ENCODE results near the gene CEP162. TPM values are rescaled to one million over a fixed set of nuclear protein-coding genes. Genes with fewer than 3 reads are reported as not detected.
"Not testable (repeated sequence)": the region's sequence is repeated elsewhere in the genome, so short reads cannot be mapped to it uniquely, and the experiment has no call there.

Gene CEP162
- polyA plus RNA-seq, 1 donor, result 9.4 TPM

DNA sequence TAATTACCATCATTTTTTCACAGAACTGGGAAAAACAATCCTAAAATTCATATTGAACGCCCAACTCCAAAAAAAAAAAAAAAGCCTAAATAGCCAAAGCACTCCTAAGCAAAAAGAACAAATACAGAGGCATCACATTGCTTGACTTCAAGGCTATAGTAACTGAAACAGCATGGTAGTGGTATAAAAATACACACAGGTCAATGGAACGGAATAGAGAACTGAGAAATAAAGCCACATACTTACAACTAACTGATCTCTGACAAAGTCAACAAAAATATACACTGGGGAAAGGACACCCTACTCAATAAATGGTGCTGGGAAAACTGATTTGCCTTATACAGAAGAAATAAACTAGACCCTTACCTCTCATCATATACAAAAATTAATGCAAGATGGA, 104.3 kb downstream of the CEP162 start:
- WGBS (ENCODE audit: insufficient coverage, low lambda C conversion rate), result 100% methylated on average over 1 of the region's 2 CpGs
- no peak for DNase-seq
- H3K36me3 ChIP-seq (ENCODE audit: control insufficient read depth, insufficient read depth, low read length), result peaks cover 5% of the 10 kb centered on the region
- no peaks in the 10 kb centered on the region for H3K27me3 ChIP-seq (ENCODE audit: control insufficient read depth, insufficient read depth, low read length)
- H3K4me3 ChIP-seq (ENCODE audit: low read length), result no peak overlapping the region
- H3K27ac ChIP-seq (ENCODE audit: low read length), result no peak overlapping the region
- H3K4me1 ChIP-seq (ENCODE audit: control insufficient read depth, insufficient read depth, low read length), result no peaks in the 10 kb centered on the region
- H3K9me3 ChIP-seq (ENCODE audit: control insufficient read depth, low read depth, low read length), result no peaks in the 10 kb centered on the region

DNA sequence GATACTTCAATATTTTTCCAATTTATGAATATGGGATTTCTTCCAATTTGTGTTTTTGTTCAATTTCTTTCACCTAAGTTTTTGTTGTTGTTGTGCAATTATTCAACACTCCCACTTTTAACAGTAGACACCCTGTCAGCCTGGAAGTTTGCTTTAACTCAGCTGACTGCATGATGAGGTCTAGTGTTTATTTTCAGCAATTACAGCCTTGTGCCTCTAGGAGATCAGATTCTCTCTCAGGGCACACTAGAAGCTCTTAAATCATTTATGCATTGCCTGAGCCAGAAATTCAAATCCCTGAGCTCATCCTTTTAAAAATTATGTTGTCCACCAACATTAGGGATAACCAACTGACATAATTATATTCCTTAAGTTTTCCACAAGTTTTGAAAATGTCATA, 108.2 kb downstream of the CEP162 start:
- Histone ChIP-seq H3K4me3 (ENCODE audit: low read length) (no peak overlapping the region), H3K9me3 (ENCODE audit: control insufficient read depth, low read depth, low read length) (no peaks in the 10 kb centered on the region), H3K27me3 (ENCODE audit: control insufficient read depth, insufficient read depth, low read length) (no peaks in the 10 kb centered on the region), H3K36me3 (ENCODE audit: control insufficient read depth, insufficient read depth, low read length) (peaks cover under 1% of the 10 kb centered on the region), H3K27ac (ENCODE audit: low read length) (no peak overlapping the region), H3K4me1 (ENCODE audit: control insufficient read depth, insufficient read depth, low read length) (no peaks in the 10 kb centered on the region)
- DNase-seq, result no peak

DNA sequence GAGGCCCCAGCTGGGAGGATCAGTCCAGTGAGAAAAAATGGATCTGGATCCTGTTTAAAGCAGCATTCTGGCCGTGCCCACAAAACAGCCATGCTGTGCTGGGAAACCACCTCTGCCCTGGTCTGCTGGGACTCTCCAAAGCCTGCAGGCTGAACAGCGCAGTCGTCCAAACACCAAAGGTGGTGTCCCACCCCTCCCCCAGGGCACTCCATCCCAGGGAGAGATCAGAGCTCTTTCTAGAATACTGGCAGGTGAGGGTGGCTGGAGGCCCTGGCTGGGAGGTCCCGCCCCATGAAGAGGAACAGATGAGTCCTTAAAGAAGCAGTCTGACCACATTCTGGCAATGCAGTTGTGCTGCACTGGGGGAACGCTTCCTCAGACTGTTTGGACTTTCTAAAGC, 109.3 kb downstream of the CEP162 start:
- Histone ChIP-seq H3K36me3 (ENCODE audit: control insufficient read depth, insufficient read depth, low read length) (no peaks in the 10 kb centered on the region), H3K4me3 (ENCODE audit: low read length) (no peak overlapping the region), H3K4me1 (ENCODE audit: control insufficient read depth, insufficient read depth, low read length) (no peaks in the 10 kb centered on the region), H3K27ac (ENCODE audit: low read length) (no peak overlapping the region), H3K9me3 (ENCODE audit: control insufficient read depth, low read depth, low read length) (no peaks in the 10 kb centered on the region), H3K27me3 (ENCODE audit: control insufficient read depth, insufficient read depth, low read length) (no peaks in the 10 kb centered on the region)
- DNase-seq, result no peak
- WGBS (ENCODE audit: insufficient coverage, low lambda C conversion rate), result no CpG with 5 or more reads among the region's 5 CpGs

DNA sequence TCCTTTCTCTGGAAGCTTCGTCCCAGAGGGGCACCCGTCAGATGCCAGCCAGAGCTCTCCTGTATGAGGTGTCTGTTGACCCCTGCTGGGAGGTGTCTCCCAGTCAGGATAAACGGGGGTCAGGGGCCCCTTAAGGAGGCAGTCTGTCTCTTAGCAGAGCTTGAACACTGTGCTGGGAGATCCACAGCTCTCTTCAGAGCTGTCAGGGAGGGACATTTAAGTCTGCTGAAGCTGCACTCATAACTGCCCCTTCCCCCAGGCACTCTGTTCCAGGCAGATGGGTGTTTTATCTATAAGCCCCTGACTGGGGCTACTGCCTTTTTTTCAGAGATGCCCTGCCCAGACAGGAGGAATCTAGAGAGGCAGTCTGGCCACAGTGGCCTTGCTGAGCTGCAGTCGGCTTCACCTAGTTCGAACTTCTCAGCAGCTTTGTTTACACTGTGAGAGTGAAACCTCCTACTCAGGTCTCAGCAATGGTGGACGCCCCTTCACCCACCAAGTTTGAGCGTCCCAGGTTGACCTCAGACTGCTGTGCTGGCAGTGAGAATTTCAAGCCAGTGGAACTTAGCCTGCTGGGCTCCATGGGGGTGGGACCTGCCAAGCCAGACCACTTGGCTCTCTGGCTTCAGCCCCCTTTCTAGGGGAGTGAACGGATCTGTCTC, 112.4 kb downstream of the CEP162 start:
- H3K9me3 ChIP-seq (ENCODE audit: control insufficient read depth, low read depth, low read length); H3K4me3 ChIP-seq (ENCODE audit: low read length); H3K36me3 ChIP-seq (ENCODE audit: control insufficient read depth, insufficient read depth, low read length); DNase-seq; H3K27me3 ChIP-seq (ENCODE audit: control insufficient read depth, insufficient read depth, low read length); H3K27ac ChIP-seq (ENCODE audit: low read length); H3K4me1 ChIP-seq (ENCODE audit: control insufficient read depth, insufficient read depth, low read length): not testable (repeated sequence)
- WGBS (ENCODE audit: insufficient coverage, low lambda C conversion rate), result no CpG with 5 or more reads among the region's 8 CpGs

DNA sequence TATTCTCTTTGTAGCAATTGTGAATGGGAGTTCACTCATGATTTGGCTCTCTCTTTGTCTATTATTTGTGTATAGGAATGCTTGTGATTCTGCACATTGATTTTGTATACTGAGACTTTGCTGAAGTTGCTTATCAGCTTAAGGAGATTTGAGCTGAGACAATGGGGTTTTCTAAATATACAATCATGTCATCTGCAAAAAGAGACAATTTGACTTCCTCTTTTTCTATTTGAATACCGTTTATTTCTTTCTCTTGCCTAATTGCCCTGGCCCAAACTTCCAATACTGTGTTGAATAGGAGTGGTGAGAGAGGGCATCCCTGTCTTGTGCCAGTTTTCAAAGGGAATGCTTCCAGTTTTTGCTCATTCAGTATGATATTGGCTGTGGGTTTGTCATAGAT, 116.1 kb downstream of the CEP162 start:
- not testable (repeated sequence) for H3K27ac ChIP-seq (ENCODE audit: low read length); H3K27me3 ChIP-seq (ENCODE audit: control insufficient read depth, insufficient read depth, low read length); H3K9me3 ChIP-seq (ENCODE audit: control insufficient read depth, low read depth, low read length); H3K4me3 ChIP-seq (ENCODE audit: low read length); H3K4me1 ChIP-seq (ENCODE audit: control insufficient read depth, insufficient read depth, low read length); DNase-seq; H3K36me3 ChIP-seq (ENCODE audit: control insufficient read depth, insufficient read depth, low read length)
- WGBS (ENCODE audit: insufficient coverage, low lambda C conversion rate), result no CpG with 5 or more reads among the region's 1 CpG

DNA sequence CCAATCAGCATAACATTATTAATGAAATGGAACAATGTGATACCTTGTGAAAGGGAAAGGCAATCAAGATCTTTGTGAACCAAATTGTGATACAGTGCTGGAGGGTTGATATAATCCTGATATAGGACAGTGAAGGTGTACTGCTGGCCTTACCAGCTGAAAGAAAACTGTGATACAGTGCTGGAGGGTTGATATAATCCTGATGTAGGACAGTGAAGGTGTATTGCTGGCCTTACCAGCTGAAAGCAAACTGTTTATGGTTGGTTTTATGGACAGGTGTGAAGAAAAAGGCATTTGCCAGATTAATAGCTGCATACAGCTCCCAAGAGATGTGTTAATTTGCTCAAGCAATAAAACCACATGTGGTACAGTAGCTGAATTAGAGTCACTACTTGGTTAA, 119.9 kb downstream of the CEP162 start:
- H3K36me3 ChIP-seq (ENCODE audit: control insufficient read depth, insufficient read depth, low read length), result no peaks in the 10 kb centered on the region
- no peak for DNase-seq
- H3K27me3 ChIP-seq (ENCODE audit: control insufficient read depth, insufficient read depth, low read length), result no peaks in the 10 kb centered on the region
- H3K27ac ChIP-seq (ENCODE audit: low read length), result no peak overlapping the region
- no peak overlapping the region for H3K4me3 ChIP-seq (ENCODE audit: low read length)
- no peaks in the 10 kb centered on the region for H3K4me1 ChIP-seq (ENCODE audit: control insufficient read depth, insufficient read depth, low read length)
- no peaks in the 10 kb centered on the region for H3K9me3 ChIP-seq (ENCODE audit: control insufficient read depth, low read depth, low read length)

DNA sequence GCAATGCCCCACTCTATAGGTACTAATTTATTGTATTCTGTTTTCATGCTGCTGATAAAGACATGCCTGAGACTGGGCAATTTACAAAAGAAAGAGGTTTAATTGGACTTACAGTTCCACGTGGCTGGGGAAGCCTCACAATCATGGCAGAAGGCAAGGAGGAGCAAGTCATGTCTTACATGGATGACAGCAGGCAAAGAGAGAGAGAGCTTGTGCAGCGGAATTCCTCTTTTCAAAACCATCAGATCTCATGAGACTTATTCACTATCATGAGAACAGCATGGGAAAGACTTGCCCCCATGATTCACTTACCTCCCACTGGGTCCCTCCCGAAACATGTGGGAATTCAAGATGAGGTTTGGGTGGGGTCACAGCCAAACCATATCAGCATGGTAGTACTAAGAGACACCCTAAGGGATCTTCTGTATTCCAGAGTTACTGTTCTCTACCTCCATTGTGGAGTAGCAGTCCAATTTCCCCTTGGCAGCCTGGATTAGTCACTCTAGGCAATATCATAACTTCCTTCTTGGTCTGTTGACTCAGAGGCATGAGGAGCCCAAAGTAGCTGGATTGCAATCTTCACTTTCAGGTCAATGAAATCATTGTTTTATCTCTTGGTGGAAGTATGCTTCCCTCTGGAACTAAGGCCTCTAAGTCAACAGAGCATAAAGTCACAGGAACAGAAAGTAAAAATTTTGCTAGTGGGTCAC, 122.1 kb downstream of the CEP162 start:
- DNase-seq; H3K27ac ChIP-seq (ENCODE audit: low read length); H3K36me3 ChIP-seq (ENCODE audit: control insufficient read depth, insufficient read depth, low read length); H3K9me3 ChIP-seq (ENCODE audit: control insufficient read depth, low read depth, low read length); H3K4me3 ChIP-seq (ENCODE audit: low read length); H3K27me3 ChIP-seq (ENCODE audit: control insufficient read depth, insufficient read depth, low read length); H3K4me1 ChIP-seq (ENCODE audit: control insufficient read depth, insufficient read depth, low read length): not testable (repeated sequence)
- 80% methylated on average over 1 of the region's 3 CpGs for WGBS (ENCODE audit: insufficient coverage, low lambda C conversion rate)

DNA sequence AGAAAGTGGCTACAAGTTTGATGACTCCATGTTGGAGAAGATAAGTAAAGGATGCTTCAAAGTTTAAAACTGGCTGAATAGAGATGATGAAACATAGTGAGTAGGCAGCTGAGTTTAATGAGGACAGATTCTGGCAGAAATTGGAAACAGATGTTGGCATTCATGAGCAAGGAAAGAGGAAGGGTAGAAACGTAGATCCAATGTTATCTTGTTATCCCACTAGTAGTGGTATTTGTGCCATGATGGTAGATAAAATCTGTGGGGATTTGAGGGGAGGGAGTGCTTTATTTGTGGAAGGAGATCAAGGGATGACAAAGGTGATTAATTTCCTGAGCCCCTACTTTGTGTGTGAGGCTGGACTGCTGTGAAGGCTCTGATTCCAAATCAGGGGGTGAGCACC, 124.4 kb downstream of the CEP162 start:
- Histone ChIP-seq H3K4me1 (ENCODE audit: control insufficient read depth, insufficient read depth, low read length) (no peaks in the 10 kb centered on the region), H3K36me3 (ENCODE audit: control insufficient read depth, insufficient read depth, low read length) (no peaks in the 10 kb centered on the region), H3K27ac (ENCODE audit: low read length) (no peak overlapping the region), H3K4me3 (ENCODE audit: low read length) (no peak overlapping the region), H3K27me3 (ENCODE audit: control insufficient read depth, insufficient read depth, low read length) (no peaks in the 10 kb centered on the region), H3K9me3 (ENCODE audit: control insufficient read depth, low read depth, low read length) (no peaks in the 10 kb centered on the region)
- DNase-seq, result no peak
- no CpG with 5 or more reads among the region's 1 CpG for WGBS (ENCODE audit: insufficient coverage, low lambda C conversion rate)

DNA sequence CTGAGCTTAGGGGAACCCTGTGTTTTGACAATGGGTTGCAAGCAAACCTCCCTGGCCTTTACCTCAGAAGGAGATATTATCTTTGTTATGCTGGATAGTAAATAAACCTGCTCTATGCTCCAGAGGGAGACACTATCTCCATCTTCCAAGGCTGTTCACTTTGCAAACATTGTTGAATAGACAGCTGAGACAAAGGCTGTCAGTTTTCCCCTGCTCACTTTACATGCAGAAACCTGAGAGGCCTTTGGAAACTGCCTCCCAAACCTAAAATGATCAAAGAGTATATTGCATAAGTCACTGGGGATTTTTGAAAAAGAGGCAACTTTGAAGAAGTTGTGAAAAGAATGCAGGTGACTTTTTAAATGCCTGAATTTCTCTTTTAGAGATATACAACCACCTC, 132.3 kb downstream of the CEP162 start:
- Histone ChIP-seq H3K4me1 (ENCODE audit: control insufficient read depth, insufficient read depth, low read length) (no peaks in the 10 kb centered on the region), H3K36me3 (ENCODE audit: control insufficient read depth, insufficient read depth, low read length) (no peaks in the 10 kb centered on the region), H3K9me3 (ENCODE audit: control insufficient read depth, low read depth, low read length) (no peaks in the 10 kb centered on the region), H3K4me3 (ENCODE audit: low read length) (no peak overlapping the region), H3K27ac (ENCODE audit: low read length) (no peak overlapping the region), H3K27me3 (ENCODE audit: control insufficient read depth, insufficient read depth, low read length) (no peaks in the 10 kb centered on the region)
- no peak for DNase-seq

DNA sequence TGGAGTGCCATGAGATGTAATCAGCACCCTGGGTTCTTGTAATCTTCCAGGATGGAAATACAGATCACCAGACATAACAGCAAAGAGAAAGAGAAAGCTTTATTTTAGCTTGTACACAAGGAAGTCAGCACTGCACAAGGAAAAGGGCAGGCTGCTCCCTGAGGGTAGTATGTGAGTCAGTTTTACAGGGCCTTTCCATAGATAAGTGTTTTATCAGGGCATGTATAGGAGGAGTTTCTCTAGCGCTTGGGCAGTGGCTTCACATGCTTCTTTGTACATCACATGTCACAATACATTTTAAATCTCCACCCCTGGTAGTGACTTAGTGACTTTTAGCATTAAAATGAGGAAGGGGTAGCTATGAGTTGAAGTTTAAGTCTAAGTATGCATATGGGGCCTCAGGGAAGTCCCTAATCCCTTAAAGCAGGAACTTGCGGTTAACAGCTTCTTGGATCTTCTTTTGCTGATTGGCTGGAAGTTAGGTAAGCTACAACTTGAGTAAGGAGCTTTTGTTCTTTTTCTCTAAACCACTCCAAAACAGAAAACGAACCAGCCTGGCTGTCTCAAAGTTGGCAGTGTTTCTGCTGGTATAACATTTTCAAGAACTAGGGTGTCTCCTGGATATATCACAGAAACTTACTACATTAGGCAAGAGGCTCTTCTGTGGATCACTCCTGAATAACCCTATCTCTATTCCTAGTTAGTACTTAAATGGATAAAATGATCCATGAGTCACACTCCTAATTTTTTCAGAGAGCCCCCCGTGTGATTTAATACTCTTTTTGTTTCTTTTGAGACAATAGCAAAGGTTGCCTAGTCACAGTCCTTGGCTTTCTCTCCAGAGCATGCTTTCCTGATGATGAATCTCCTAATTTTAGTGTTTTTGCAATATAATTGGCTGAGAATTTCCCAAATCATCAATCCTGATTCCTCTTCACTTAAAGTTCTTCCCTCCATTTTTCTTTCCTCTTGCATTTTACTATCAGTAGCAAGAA, 133.7 kb downstream of the CEP162 start:
- Histone ChIP-seq H3K27ac (ENCODE audit: low read length) (no peak overlapping the region), H3K9me3 (ENCODE audit: control insufficient read depth, low read depth, low read length) (no peaks in the 10 kb centered on the region), H3K27me3 (ENCODE audit: control insufficient read depth, insufficient read depth, low read length) (no peaks in the 10 kb centered on the region), H3K4me3 (ENCODE audit: low read length) (no peak overlapping the region), H3K36me3 (ENCODE audit: control insufficient read depth, insufficient read depth, low read length) (no peaks in the 10 kb centered on the region), H3K4me1 (ENCODE audit: control insufficient read depth, insufficient read depth, low read length) (no peaks in the 10 kb centered on the region)
- WGBS (ENCODE audit: insufficient coverage, low lambda C conversion rate), result no CpG with 5 or more reads among the region's 4 CpGs
- DNase-seq, result no peak
